Fibroblast of villous mesenchyme (primary cell): ENCODE data around the gene LRP1. TPM values are rescaled to one million over a fixed set of nuclear protein-coding genes. Genes with fewer than 3 reads are reported as not detected.

Experiments used
- DNase-seq: peaks from one replicate; pipeline ENCODE4 v3.0.0-alpha.2; 2010; ENCODE audit warnings: low read depth
- H3K4me3 ChIP-seq: 2 replicates; pipeline ENCODE4 v1.5.1; 2011; ENCODE audit warnings: low read depth, mild to moderate bottlenecking, low read length
- CTCF ChIP-seq: IDR thresholded peaks from 2 replicates; pipeline ENCODE4 v1.5.1; 2012; ENCODE audit warnings: low read depth, mild to moderate bottlenecking, low read length; ENCODE audit not compliant: insufficient read depth
- total RNA-seq: library from RNA; depleted of rRNA; stranded (reverse); fragments of >200 nt; gene quantifications from 2 replicates; pipeline ENCODE4 v1.2.3, GENCODE V29; 2012

The LRP1 gene
- total RNA-seq, 1 donor: 228 TPM

- no peak overlapping the region for H3K4me3 ChIP-seq
- no peak for DNase-seq
- no peak for TF ChIP-seq CTCF
These were observed 94.3 kb downstream of the LRP1 start for GRCh38 chr12:57222286-57223190.

- no peak overlapping the region for H3K4me3 ChIP-seq
- no peak for DNase-seq
- TF ChIP-seq CTCF: no peak
These were observed 95.2 kb downstream of the LRP1 start for GRCh38 chr12:57223191-57224165.

- no peak for TF ChIP-seq CTCF
- no peak for DNase-seq
- no peak overlapping the region for H3K4me3 ChIP-seq
These were observed 96.1 kb downstream of the LRP1 start for GRCh38 chr12:57224278-57224972.

- DNase-seq: no peak
- peak; percentile 34 for TF ChIP-seq CTCF
These were observed 96.8 kb downstream of the LRP1 start for GRCh38 chr12:57224973-57225679.

GRCh38 chr12:57225680-57226210 is 97.5 kb downstream of the LRP1 start:
- no peak for DNase-seq
- H3K4me3 ChIP-seq: no peak overlapping the region
- no peak for TF ChIP-seq CTCF

More at GRCh38 chr12:57224973-57225679, 96.8 kb downstream of the LRP1 start:
- H3K4me3 ChIP-seq: no peak overlapping the region
